Measurements from ENCODE around the gene ZBTB45. TPM values are rescaled to one million over a fixed set of nuclear protein-coding genes. Genes with fewer than 3 reads are reported as not detected.

The ZBTB45 gene
- total and polyA plus RNA-seq, 2 donors (not counting 3 experiments of a cell fraction or from before 2014, with no cell fraction given): 17.8 to 21.8 TPM

DNA sequence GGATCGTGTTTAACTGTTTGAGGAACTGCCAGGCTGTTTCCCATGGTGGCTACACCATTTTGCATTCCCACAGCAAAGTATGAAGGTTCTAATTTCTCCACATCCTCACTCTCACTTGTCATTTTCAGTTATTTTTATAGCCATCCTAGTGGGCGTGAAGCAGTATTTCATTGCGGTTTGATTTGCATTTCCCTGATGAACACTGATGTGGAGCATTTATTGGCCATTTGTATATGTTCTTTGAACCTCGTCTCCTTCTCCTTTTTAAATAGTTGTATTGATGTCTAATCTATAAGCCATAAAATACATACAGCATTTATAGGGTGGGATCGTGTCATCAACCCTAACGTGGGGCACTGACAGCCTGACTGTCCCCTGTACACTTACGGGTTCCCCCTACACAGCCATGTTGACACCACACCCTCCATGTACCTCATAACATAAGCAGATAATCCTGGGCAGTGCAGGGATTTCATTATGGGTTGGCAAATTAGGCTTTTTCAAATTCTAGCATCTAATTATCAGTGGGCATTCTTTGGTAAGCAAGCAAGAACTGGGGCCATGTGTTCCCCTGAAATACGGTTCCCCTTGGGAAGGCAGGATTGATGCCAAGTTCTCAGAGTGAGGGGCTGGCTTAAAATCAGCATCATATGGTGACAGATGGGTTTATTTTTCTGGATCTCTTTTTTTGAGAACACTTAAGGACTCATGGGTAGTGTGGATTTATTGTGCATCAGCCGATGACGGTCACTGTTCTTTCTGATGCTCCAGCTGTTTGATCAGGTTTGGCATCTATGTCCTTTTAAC, 11.6 kb upstream of the ZBTB45 start:
- ChIA-PET POLR2A (no interaction called here), CTCF (interaction anchor here (1.2 to 1.7 kb wide), 2 partner anchors 11 to 17 kb away, joined by 4 to 9 read pairs; partner anchors contain the start of gene ZBTB45)
- FAIRE-seq (no peak), DNase-seq (ENCODE audit: low read depth, low spot score) (no peak)
- Histone ChIP-seq H3K4me2 (ENCODE audit: insufficient read depth, low read length) (no peak overlapping the region), H3K9me1 (replicated peaks; ENCODE audit: control insufficient read depth, extremely low read depth, insufficient read depth, low read length) (no peaks in the 10 kb centered on the region), H3K9ac (replicated peaks; ENCODE audit: extremely low read depth, insufficient read depth, low read length) (no peak overlapping the region), H3K27ac (ENCODE audit: insufficient read depth, low read depth, low read length) (no peak overlapping the region), H4K20me1 (replicated peaks; ENCODE audit: control insufficient read depth, extremely low read depth, insufficient read depth, low read length) (no peaks in the 10 kb centered on the region), H3K27me3 (ENCODE audit: control insufficient read depth in 2 of 2, insufficient read depth in 2 of 2, low read length in 2 of 2) (peaks cover 11 to 19% of the 10 kb centered on the region in 2 experiments), H3K79me2 (ENCODE audit: control insufficient read depth, insufficient read depth, low read length) (no peaks in the 10 kb centered on the region), H2AFZ (ENCODE audit: low read depth, low read length) (no peak overlapping the region), H3K9me3 (replicated peaks; ENCODE audit: control insufficient read depth, insufficient read depth, low read length) (no peaks in the 10 kb centered on the region), H3K36me3 (ENCODE audit: control insufficient read depth in 2 of 2, extremely low read depth in 1 of 2, insufficient read depth in 2 of 2, low read length in 2 of 2) (no peaks in the 10 kb centered on the region), H3K4me1 (ENCODE audit: control insufficient read depth, extremely low read depth, insufficient read depth, low read length) (no peaks in the 10 kb centered on the region), H3K4me3 (replicated peaks in 1 of 3; ENCODE audit: insufficient read depth in 1 of 3, low read depth in 1 of 3, low read length in 3 of 3) (no peak overlapping the region)
- BruUV-seq (replicated peaks): no TSS peak
- TF ChIP-seq FOS (IDR thresholded peaks at IDR 0.05; ENCODE audit: borderline replicate concordance, insufficient read depth, low read length) (no peak), POLR2A (IDR thresholded peaks at IDR 0.05; ENCODE audit: low read depth, low read length) (no peak), GATA2 (IDR thresholded peaks at IDR 0.05; ENCODE audit: insufficient read depth, insufficient read length, low read depth, low read length) (no peak), POLR2AphosphoS5 (IDR thresholded peaks at IDR 0.05; ENCODE audit: insufficient read depth, low read depth, low read length) (no peak), EZH2 (IDR thresholded peaks at IDR 0.05; ENCODE audit: borderline replicate concordance, low read depth, low read length, severe bottlenecking) (no peak), JUN (IDR thresholded peaks at IDR 0.05; ENCODE audit: borderline replicate concordance, insufficient read depth, insufficient read length, low read depth) (no peak), MYC (IDR thresholded peaks at IDR 0.05; ENCODE audit: low read depth, low read length) (no peak)
- TF ChIP-seq, protein P1, sequence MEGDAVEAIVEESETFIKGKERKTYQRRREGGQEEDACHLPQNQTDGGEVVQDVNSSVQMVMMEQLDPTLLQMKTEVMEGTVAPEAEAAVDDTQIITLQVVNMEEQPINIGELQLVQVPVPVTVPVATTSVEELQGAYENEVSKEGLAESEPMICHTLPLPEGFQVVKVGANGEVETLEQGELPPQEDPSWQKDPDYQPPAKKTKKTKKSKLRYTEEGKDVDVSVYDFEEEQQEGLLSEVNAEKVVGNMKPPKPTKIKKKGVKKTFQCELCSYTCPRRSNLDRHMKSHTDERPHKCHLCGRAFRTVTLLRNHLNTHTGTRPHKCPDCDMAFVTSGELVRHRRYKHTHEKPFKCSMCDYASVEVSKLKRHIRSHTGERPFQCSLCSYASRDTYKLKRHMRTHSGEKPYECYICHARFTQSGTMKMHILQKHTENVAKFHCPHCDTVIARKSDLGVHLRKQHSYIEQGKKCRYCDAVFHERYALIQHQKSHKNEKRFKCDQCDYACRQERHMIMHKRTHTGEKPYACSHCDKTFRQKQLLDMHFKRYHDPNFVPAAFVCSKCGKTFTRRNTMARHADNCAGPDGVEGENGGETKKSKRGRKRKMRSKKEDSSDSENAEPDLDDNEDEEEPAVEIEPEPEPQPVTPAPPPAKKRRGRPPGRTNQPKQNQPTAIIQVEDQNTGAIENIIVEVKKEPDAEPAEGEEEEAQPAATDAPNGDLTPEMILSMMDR (IDR thresholded peaks at IDR 0.05; ENCODE audit: extremely low read depth in 1 of 2, insufficient read depth in 1 of 2, low read depth in 1 of 2, low read length in 2 of 2): no peak
- intact Hi-C loops (cut with micrococcal nuclease) (no loop called here), dilution Hi-C loops (cut with MboI; ENCODE audit: extremely low pct_ligation_motif_present, low sequenced_read_pairs) (no loop called here)
